Left forelimb (tissue), 1 donor: ENCODE data around the gene TANGO2.

Experiments
- DNase-seq: peaks from one replicate; pipeline ENCODE4 v3.0.0-alpha.2; 2018; ENCODE audit warnings: low spot score

Gene TANGO2

GRCh38 chr22:19983741-19984140, 37.2 kb upstream of the TANGO2 start:
- no peak for DNase-seq

GRCh38 chr22:19984201-19984753, 36.6 kb upstream of the TANGO2 start:
- no peak for DNase-seq

GRCh38 chr22:19984851-19985811, 35.8 kb upstream of the TANGO2 start:
- no peak for DNase-seq

GRCh38 chr22:19986011-19986409, 34.9 kb upstream of the TANGO2 start:
- no peak for DNase-seq

GRCh38 chr22:19986410-19987341, 34.2 kb upstream of the TANGO2 start:
- DNase-seq, result peak; percentile 92

- no peak for DNase-seq
Observed at GRCh38 chr22:19987394-19988306, 33.3 kb upstream of the TANGO2 start.

- DNase-seq, result no peak
Observed at GRCh38 chr22:19988331-19988808, 32.5 kb upstream of the TANGO2 start.

GRCh38 chr22:19988965-19989724, 31.8 kb upstream of the TANGO2 start:
- DNase-seq, result no peak

GRCh38 chr22:19989725-19990067, 31.2 kb upstream of the TANGO2 start:
- no peak for DNase-seq

GRCh38 chr22:19990188-19990587, 30.7 kb upstream of the TANGO2 start:
- DNase-seq, result no peak

GRCh38 chr22:19990609-19991394, 30.1 kb upstream of the TANGO2 start:
- DNase-seq, result no peak

GRCh38 chr22:19991395-19991644, 29.6 kb upstream of the TANGO2 start:
- DNase-seq, result no peak

- DNase-seq, result no peak
Observed at GRCh38 chr22:19991645-19992451, 29.1 kb upstream of the TANGO2 start.

- no peak for DNase-seq
Observed at GRCh38 chr22:19992481-19992911, 28.4 kb upstream of the TANGO2 start.

- no peak for DNase-seq
Observed at GRCh38 chr22:19992921-19993355, 28.0 kb upstream of the TANGO2 start.

- no peak for DNase-seq
Observed at GRCh38 chr22:19993926-19994325, 27.0 kb upstream of the TANGO2 start.

- DNase-seq, result no peak
Observed at GRCh38 chr22:19994851-19995610, 25.9 kb upstream of the TANGO2 start.
